Ovary (tissue), 9 donors: ENCODE measurements around the gene GRM8. TPM values are rescaled to one million over a fixed set of nuclear protein-coding genes. Genes with fewer than 3 reads are reported as not detected.

ENCODE experiments used
- DNase-seq, 5 donors: peaks; one replicate each; pipeline ENCODE4 v3.0.0-alpha.2; 2019 to 2020
- H3K27ac ChIP-seq, 2 donors: fragments of 200-600 bp; one replicate each; pipeline versions ENCODE4 v1.5.1 to v1.8.0; 2019 to 2022
- H3K27me3 ChIP-seq: fragments of 200-600 bp; one replicate; pipeline ENCODE4 v1.8.0; 2022
- H3K36me3 ChIP-seq: fragments of 200-600 bp; sonication (generic); one replicate; pipeline ENCODE4 v1.5.1; 2019
- H3K4me1 ChIP-seq: one replicate; pipeline ENCODE4 v1.8.1; 2013; ENCODE audit warnings: mild to moderate bottlenecking, moderate library complexity; ENCODE audit not compliant: insufficient read depth
- H3K4me3 ChIP-seq: fragments of 200-600 bp; sonication (generic); one replicate; pipeline ENCODE4 v1.5.1; 2017
- H3K9me3 ChIP-seq, 2 donors: fragments of 200-600 bp in 1 of 2; sonication (generic) in 1 of 2; one replicate each; pipeline versions ENCODE4 v1.5.1 to v1.8.1; 2013 to 2019; ENCODE audit warnings: mild to moderate bottlenecking in 1 of 2, moderate library complexity in 1 of 2
- EP300 ChIP-seq: sonication (generic); formaldehyde crosslinking; IDR thresholded peaks from one replicate; pipeline ENCODE4 v1.6.1; 2017; ENCODE audit warnings: antibody characterized with exemption
- POLR2A ChIP-seq: fragments of 450-650 bp; IDR thresholded peaks from one replicate; pipeline ENCODE4 v1.6.1; 2017; ENCODE audit warnings: antibody characterized with exemption, mild to moderate bottlenecking, moderate library complexity
- WGBS, 3 donors: extraction: QIAGEN DNeasy Blood & Tissue Kit in 1 of 3; methylation state at CpG; one replicate each; pipeline versions ENCODE4 v1.1.5 to v1.1.7; 2013 to 2017; 5-methylcytosine and 5-hydroxymethylcytosine counted together
- intact Hi-C, 4 donors: fragments of 100-400 bp; cut with DNase I; formaldehyde crosslinking; loops; one replicate each; pipeline versions ENCODE4 v1.11.0 to v1.15.1; 2022 to 2023
- polyA plus RNA-seq, 2 donors: library from polyadenylated mRNA; stranded (reverse); fragments of 200-250 nt in 1 of 2; fragments of 350-450 nt in 1 of 2; fragmentation: Illumina TruSeq in 1 of 2; extraction: RNeasy Lipid Tissue Mini Kit (QIAGEN cat#74804) in 1 of 2; gene quantifications; one replicate each; pipeline ENCODE4 v1.2.3, GENCODE V29; 2013 to 2014
- total RNA-seq, 7 donors: library from RNA; depleted of rRNA in 2 of 7; stranded (reverse); fragments of >200 nt in 2 of 7; fragmentation: NEBNext Ultra II Directional in 3 of 7; extraction: Animal tissue kit (Norgen Biotek cat#: 25700) in 3 of 7; gene quantifications; one replicate each; pipeline versions ENCODE4 v1.1.0 to v1.2.4, GENCODE V29; 2016 to 2023
- TF ChIP-seq, protein P1 (sequence below), 3 donors: fragments of 450-650 bp in 2 of 3; fragments of 200-600 bp in 1 of 3; IDR thresholded peaks; one replicate each; pipeline versions ENCODE4 v1.5.1 to v1.8.0; 2016 to 2022; ENCODE audit warnings: antibody characterized with exemption in 3 of 3, mild to moderate bottlenecking in 1 of 3
- donor health status: DM: no; HTN: no; CAD: no; lungs with moderate emphysema.
- donor health status: DM: no; HTN: no; CAD: no.
- donor health status: Bipolar disorder and iron deficiency.
- donor health status: DM: yes; HTN: yes; CAD: no.
- donor health status: DM: no; HTN: no; CAD: no.
- donor health status: DM: yes; HTN: yes; CAD: no.

Gene GRM8
- total and polyA plus RNA-seq, 9 donors: 0.38 to 4.0 (median 1.0) TPM; not detected in 1

DNA sequence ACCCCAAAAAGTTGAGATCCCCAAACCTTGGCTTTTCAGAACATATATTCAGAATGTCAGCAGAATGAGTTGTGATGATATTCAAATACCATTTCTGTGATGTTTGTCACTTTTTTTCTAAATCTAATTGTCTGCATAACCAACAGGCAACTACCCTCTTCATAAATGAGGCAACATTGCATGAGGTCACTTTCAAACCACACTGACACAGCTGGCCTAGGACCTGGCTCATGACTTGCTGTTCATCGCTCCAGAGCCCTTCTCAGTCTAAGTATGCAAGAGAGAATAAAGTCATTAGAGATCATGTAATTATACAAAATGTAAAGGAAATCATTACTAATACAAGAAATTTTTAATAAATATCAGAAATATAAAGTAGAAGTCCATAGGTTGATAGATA lies 681.9 kb downstream of the GRM8 start:
- Histone ChIP-seq H3K27me3 (no peaks in the 10 kb centered on the region), H3K4me3 (no peak overlapping the region), H3K36me3 (no peaks in the 10 kb centered on the region), H3K4me1 (no peaks in the 10 kb centered on the region), H3K27ac (no peak overlapping the region), H3K9me3 (no peaks in the 10 kb centered on the region)
- TF ChIP-seq, protein P1, sequence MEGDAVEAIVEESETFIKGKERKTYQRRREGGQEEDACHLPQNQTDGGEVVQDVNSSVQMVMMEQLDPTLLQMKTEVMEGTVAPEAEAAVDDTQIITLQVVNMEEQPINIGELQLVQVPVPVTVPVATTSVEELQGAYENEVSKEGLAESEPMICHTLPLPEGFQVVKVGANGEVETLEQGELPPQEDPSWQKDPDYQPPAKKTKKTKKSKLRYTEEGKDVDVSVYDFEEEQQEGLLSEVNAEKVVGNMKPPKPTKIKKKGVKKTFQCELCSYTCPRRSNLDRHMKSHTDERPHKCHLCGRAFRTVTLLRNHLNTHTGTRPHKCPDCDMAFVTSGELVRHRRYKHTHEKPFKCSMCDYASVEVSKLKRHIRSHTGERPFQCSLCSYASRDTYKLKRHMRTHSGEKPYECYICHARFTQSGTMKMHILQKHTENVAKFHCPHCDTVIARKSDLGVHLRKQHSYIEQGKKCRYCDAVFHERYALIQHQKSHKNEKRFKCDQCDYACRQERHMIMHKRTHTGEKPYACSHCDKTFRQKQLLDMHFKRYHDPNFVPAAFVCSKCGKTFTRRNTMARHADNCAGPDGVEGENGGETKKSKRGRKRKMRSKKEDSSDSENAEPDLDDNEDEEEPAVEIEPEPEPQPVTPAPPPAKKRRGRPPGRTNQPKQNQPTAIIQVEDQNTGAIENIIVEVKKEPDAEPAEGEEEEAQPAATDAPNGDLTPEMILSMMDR (IDR thresholded peaks at IDR 0.05): no peak
- TF ChIP-seq POLR2A (no peak), EP300 (no peak)
- DNase-seq: no peak
- intact Hi-C loops: no loop called here
- 90 to 95% (median 90%) methylated on average over 1 of the region's 1 CpG for WGBS, 3 donors

DNA sequence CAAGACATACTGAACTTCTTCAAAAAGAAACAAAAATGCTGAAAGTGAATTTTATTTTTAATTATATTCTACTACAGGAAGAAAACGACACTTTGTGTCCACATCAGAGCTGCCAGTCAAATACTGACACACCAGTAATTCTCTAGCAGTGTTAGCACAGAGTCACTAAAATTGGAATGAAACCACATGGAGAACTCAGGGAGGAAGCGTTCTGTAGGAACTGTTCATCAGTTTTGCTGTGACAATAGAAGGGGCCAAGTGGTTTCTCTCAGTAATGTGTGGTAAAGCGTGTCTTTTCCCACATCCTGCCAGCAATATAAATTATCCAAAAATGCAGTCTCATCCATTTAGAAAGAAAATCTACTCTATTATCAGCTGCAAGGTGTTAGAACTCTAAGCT lies 683.3 kb downstream of the GRM8 start:
- H3K9me3 ChIP-seq: no peaks in the 10 kb centered on the region
- TF ChIP-seq EP300 (no peak), POLR2A (no peak)
- TF ChIP-seq, protein P1 (IDR thresholded peaks at IDR 0.05): no peak
- no peak overlapping the region for H3K4me3 ChIP-seq
- H3K4me1 ChIP-seq: no peaks in the 10 kb centered on the region
- no peak overlapping the region for H3K27ac ChIP-seq
- 52 to 67% (median 59%) methylated on average over 3 of the region's 3 CpGs for WGBS, 3 donors
- H3K36me3 ChIP-seq: no peaks in the 10 kb centered on the region
- no peaks in the 10 kb centered on the region for H3K27me3 ChIP-seq
- intact Hi-C loops: no loop called here
- DNase-seq: no peak

DNA sequence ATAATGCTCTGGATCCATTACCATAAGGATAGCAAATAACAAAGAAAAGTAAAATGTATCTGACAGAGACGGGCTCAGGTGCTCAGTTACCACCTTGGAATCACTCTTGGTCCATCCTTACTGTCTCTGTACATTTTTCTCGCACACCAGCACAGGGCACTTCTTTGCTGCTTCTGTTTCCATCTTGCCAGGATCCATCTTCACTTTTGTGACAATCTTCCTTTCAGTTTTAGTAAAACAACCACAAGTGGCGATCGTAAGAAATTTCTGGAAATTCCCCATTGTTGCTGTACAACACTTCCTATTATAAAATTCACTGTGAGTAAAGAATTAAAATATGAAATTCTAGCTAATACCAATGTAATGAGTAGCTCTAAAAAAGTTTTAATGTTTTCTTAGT lies 695.5 kb downstream of the GRM8 start:
- H3K4me3 ChIP-seq: no peak overlapping the region
- H3K36me3 ChIP-seq: no peaks in the 10 kb centered on the region
- H3K27ac ChIP-seq: no peak overlapping the region
- no peaks in the 10 kb centered on the region for H3K9me3 ChIP-seq
- no peak for DNase-seq
- TF ChIP-seq POLR2A: no peak
- TF ChIP-seq EP300: no peak
- TF ChIP-seq, protein P1 (IDR thresholded peaks at IDR 0.05): no peak
- H3K4me1 ChIP-seq: no peaks in the 10 kb centered on the region
- 59 to 96% (median 79%) methylated on average over 4 of the region's 4 CpGs for WGBS, 3 donors
- intact Hi-C loops: no loop called here
- H3K27me3 ChIP-seq: no peaks in the 10 kb centered on the region

DNA sequence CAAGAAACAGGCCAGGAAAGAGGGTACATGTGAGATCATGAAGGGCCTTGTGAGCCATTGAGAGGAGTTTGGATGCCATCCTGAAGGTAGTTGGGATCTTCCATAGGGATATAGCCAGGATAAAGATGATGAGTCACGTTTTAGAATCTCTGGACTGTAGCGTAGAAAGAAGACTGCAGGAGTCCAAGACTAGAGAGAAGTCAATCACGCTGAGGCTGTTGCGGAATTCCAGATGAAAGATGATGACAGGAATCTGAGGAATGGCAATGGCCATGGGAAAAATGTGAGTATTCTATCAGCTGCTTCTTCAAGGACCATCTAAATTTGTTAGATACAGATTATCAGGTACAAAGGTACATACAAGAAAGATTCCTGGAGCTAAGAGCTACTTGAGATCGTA lies 711.3 kb downstream of the GRM8 start:
- H3K36me3 ChIP-seq: no peaks in the 10 kb centered on the region
- H3K4me1 ChIP-seq: no peaks in the 10 kb centered on the region
- 78 to 85% (median 80%) methylated on average over 5 of the region's 5 CpGs for WGBS, 3 donors
- intact Hi-C loops: no loop called here
- no peaks in the 10 kb centered on the region for H3K9me3 ChIP-seq
- no peaks in the 10 kb centered on the region for H3K27me3 ChIP-seq
- TF ChIP-seq, protein P1 (IDR thresholded peaks at IDR 0.05): no peak
- TF ChIP-seq EP300 (no peak), POLR2A (no peak)
- H3K4me3 ChIP-seq: no peak overlapping the region
- no peak overlapping the region for H3K27ac ChIP-seq
- no peak for DNase-seq

DNA sequence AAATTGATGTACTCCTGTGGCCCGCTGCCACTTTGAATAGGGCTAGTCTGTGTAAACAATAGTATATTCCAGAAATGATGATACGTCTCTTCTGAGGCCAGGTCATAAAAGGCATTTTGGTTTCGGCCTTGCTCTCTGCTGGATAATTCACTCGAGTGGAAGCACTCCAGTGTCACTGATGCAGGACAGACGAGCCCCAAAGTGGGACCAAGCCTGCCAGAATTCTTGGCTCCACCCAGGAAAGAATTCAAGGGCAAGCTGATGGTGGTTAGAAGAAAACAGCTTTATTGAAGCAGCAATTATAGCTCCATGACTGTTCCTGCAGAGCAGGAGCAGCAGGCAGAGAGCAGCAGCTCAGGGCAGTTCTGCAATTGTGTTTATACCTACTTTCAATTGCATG lies 717.6 kb downstream of the GRM8 start:
- intact Hi-C loops: no loop called here
- Histone ChIP-seq H3K27me3 (no peaks in the 10 kb centered on the region), H3K9me3 (no peaks in the 10 kb centered on the region), H3K36me3 (no peaks in the 10 kb centered on the region), H3K27ac (no peak overlapping the region), H3K4me3 (no peak overlapping the region), H3K4me1 (no peaks in the 10 kb centered on the region)
- 71 to 72% (median 71%) methylated on average over 5 of the region's 5 CpGs for WGBS, 3 donors
- TF ChIP-seq, protein P1 (IDR thresholded peaks at IDR 0.05): no peak
- TF ChIP-seq EP300: no peak
- TF ChIP-seq POLR2A: no peak
- no peak for DNase-seq
